ENCODE results near the gene KCNG4. TPM values are rescaled to one million over a fixed set of nuclear protein-coding genes. Genes with fewer than 3 reads are reported as not detected.
"Not testable (repeated sequence)": the region's sequence is repeated elsewhere in the genome, so short reads cannot be mapped to it uniquely, and the experiment has no call there.

KCNG4 gene
- total and polyA plus RNA-seq, 7 experiments from 2014 or later = not detected

GRCh38 chr16:84205123-84205522, 34.7 kb downstream of the KCNG4 start:
- intact Hi-C loops (cut with micrococcal nuclease); CTCF ChIA-PET; POLR2A ChIA-PET: not testable (repeated sequence)

GRCh38 chr16:84204551-84204950, 35.3 kb downstream of the KCNG4 start:
- H3K36me3 Mint-ChIP-seq; H3K4me1 ChIP-seq (ENCODE audit: control insufficient read depth in 2 of 2, insufficient read depth in 2 of 2, low read length in 2 of 2); H3K27ac Mint-ChIP-seq; ATAC-seq; H3K4me1 Mint-ChIP-seq; H3K9me3 ChIP-seq (ENCODE audit: control insufficient read depth in 2 of 3, low read length in 3 of 3); DNase-seq; H3K4me3 Mint-ChIP-seq; H3K36me3 ChIP-seq (ENCODE audit: control insufficient read depth in 2 of 3, insufficient read depth in 3 of 3, low read length in 3 of 3); H3K27me3 Mint-ChIP-seq; H3K27ac ChIP-seq (ENCODE audit: low read depth, low read length); H3K9me3 Mint-ChIP-seq; POLR2A ChIA-PET; H3K4me3 ChIP-seq (ENCODE audit: low read length); intact Hi-C loops (cut with micrococcal nuclease); CTCF ChIA-PET; H3K27me3 ChIP-seq (ENCODE audit: control insufficient read depth in 2 of 2, insufficient read depth in 2 of 2, low read length in 2 of 2): not testable (repeated sequence)

More at GRCh38 chr16:84205123-84205522, 34.7 kb downstream of the KCNG4 start:
- not testable (repeated sequence) for H3K9me3 Mint-ChIP-seq; H3K9me3 ChIP-seq (ENCODE audit: control insufficient read depth in 2 of 3, low read length in 3 of 3); H3K4me1 Mint-ChIP-seq; H3K27me3 Mint-ChIP-seq; H3K4me3 ChIP-seq (ENCODE audit: low read length); H3K36me3 ChIP-seq (ENCODE audit: control insufficient read depth in 2 of 3, insufficient read depth in 3 of 3, low read length in 3 of 3); H3K27me3 ChIP-seq (ENCODE audit: control insufficient read depth in 2 of 2, insufficient read depth in 2 of 2, low read length in 2 of 2); H3K4me3 Mint-ChIP-seq; H3K27ac Mint-ChIP-seq; H3K36me3 Mint-ChIP-seq; DNase-seq; ATAC-seq; H3K4me1 ChIP-seq (ENCODE audit: control insufficient read depth in 2 of 2, insufficient read depth in 2 of 2, low read length in 2 of 2); H3K27ac ChIP-seq (ENCODE audit: low read depth, low read length)

- Mint-ChIP-seq H3K4me3 (no peak overlapping the region), H3K27me3 (peaks cover 0 to 4% (median 0%) of the 10 kb centered on the region in 5 donors), H3K36me3 (no peaks in the 10 kb centered on the region), H3K9me3 (no peaks in the 10 kb centered on the region), H3K4me1 (peaks cover 0 to 3% (median 0%) of the 10 kb centered on the region in 7 donors), H3K27ac (no peak overlapping the region)
- Histone ChIP-seq H3K9me3 (ENCODE audit: control insufficient read depth in 2 of 3, low read length in 3 of 3) (no peaks in the 10 kb centered on the region), H3K27me3 (ENCODE audit: control insufficient read depth in 2 of 2, insufficient read depth in 2 of 2, low read length in 2 of 2) (no peaks in the 10 kb centered on the region), H3K4me1 (ENCODE audit: control insufficient read depth in 2 of 2, insufficient read depth in 2 of 2, low read length in 2 of 2) (no peaks in the 10 kb centered on the region), H3K4me3 (ENCODE audit: low read length) (no peak overlapping the region), H3K36me3 (ENCODE audit: control insufficient read depth in 2 of 3, insufficient read depth in 3 of 3, low read length in 3 of 3) (no peaks in the 10 kb centered on the region), H3K27ac (ENCODE audit: low read depth, low read length) (no peak overlapping the region)
- ChIA-PET CTCF (no interaction called here), POLR2A (no interaction called here)
- ATAC-seq (peak; percentile 91), DNase-seq (no peak)
- intact Hi-C loops (cut with micrococcal nuclease) = no loop called here
These were observed 40.0 kb downstream of the KCNG4 start for GRCh38 chr16:84199861-84200260.

- Histone ChIP-seq H3K27me3 (ENCODE audit: control insufficient read depth in 2 of 2, insufficient read depth in 2 of 2, low read length in 2 of 2) (no peaks in the 10 kb centered on the region), H3K9me3 (ENCODE audit: control insufficient read depth in 2 of 3, low read length in 3 of 3) (no peaks in the 10 kb centered on the region), H3K27ac (ENCODE audit: low read depth, low read length) (no peak overlapping the region), H3K4me3 (ENCODE audit: low read length) (no peak overlapping the region), H3K4me1 (ENCODE audit: control insufficient read depth in 2 of 2, insufficient read depth in 2 of 2, low read length in 2 of 2) (peaks cover 0 to 7% of the 10 kb centered on the region in 2 donors), H3K36me3 (ENCODE audit: control insufficient read depth in 2 of 3, insufficient read depth in 3 of 3, low read length in 3 of 3) (no peaks in the 10 kb centered on the region)
- no peaks in the 10 kb centered on the region for H3K36me3 Mint-ChIP-seq
- H3K27me3 Mint-ChIP-seq = peaks cover 0 to 4% (median 0%) of the 10 kb centered on the region in 5 donors
- no peak for ATAC-seq
- H3K27ac Mint-ChIP-seq = no peak overlapping the region
- no peak for DNase-seq
- ChIA-PET POLR2A (no interaction called here), CTCF (no interaction called here)
- intact Hi-C loops (cut with micrococcal nuclease) = no loop called here
- no peaks in the 10 kb centered on the region for H3K9me3 Mint-ChIP-seq
- H3K4me1 Mint-ChIP-seq = peaks cover 5 to 7% (median 6%) of the 10 kb centered on the region in 7 donors
- no peak overlapping the region for H3K4me3 Mint-ChIP-seq
These were observed 40.7 kb downstream of the KCNG4 start for GRCh38 chr16:84199097-84199496.

GRCh38 chr16:84198401-84198800, 41.4 kb downstream of the KCNG4 start:
- ChIA-PET CTCF (no interaction called here), POLR2A (no interaction called here)
- no peak overlapping the region for H3K27ac Mint-ChIP-seq

GRCh38 chr16:84197466-84198128, 42.2 kb downstream of the KCNG4 start:
- Mint-ChIP-seq H3K27me3 (peaks cover 0 to 4% (median 0%) of the 10 kb centered on the region in 5 donors), H3K4me3 (no peak overlapping the region), H3K9me3 (no peaks in the 10 kb centered on the region), H3K36me3 (no peaks in the 10 kb centered on the region), H3K4me1 (peaks cover 18 to 20% (median 20%) of the 10 kb centered on the region in 7 donors), H3K27ac (no peak overlapping the region)
- H3K4me1 ChIP-seq (ENCODE audit: control insufficient read depth in 2 of 2, insufficient read depth in 2 of 2, low read length in 2 of 2) = peaks cover 0 to 18% of the 10 kb centered on the region in 2 donors
- no peak overlapping the region for H3K4me3 ChIP-seq (ENCODE audit: low read length)
- no peak overlapping the region for H3K27ac ChIP-seq (ENCODE audit: low read depth, low read length)
- DNase-seq (no peak), ATAC-seq (no peak)
- ChIA-PET POLR2A (no interaction called here), CTCF (no interaction called here)
- H3K9me3 ChIP-seq (ENCODE audit: control insufficient read depth in 2 of 3, low read length in 3 of 3) = no peaks in the 10 kb centered on the region
- no peaks in the 10 kb centered on the region for H3K36me3 ChIP-seq (ENCODE audit: control insufficient read depth in 2 of 3, insufficient read depth in 3 of 3, low read length in 3 of 3)
- intact Hi-C loops (cut with micrococcal nuclease) = no loop called here
- H3K27me3 ChIP-seq (ENCODE audit: control insufficient read depth in 2 of 2, insufficient read depth in 2 of 2, low read length in 2 of 2) = no peaks in the 10 kb centered on the region

More at GRCh38 chr16:84198401-84198800, 41.4 kb downstream of the KCNG4 start:
- H3K27me3 Mint-ChIP-seq = peaks cover 0 to 4% (median 0%) of the 10 kb centered on the region in 5 donors
- H3K4me3 Mint-ChIP-seq = no peak overlapping the region
- Histone ChIP-seq H3K27me3 (ENCODE audit: control insufficient read depth in 2 of 2, insufficient read depth in 2 of 2, low read length in 2 of 2) (no peaks in the 10 kb centered on the region), H3K4me1 (ENCODE audit: control insufficient read depth in 2 of 2, insufficient read depth in 2 of 2, low read length in 2 of 2) (peaks cover 0 to 14% of the 10 kb centered on the region in 2 donors), H3K4me3 (ENCODE audit: low read length) (no peak overlapping the region), H3K36me3 (ENCODE audit: control insufficient read depth in 2 of 3, insufficient read depth in 3 of 3, low read length in 3 of 3) (no peaks in the 10 kb centered on the region), H3K9me3 (ENCODE audit: control insufficient read depth in 2 of 3, low read length in 3 of 3) (no peaks in the 10 kb centered on the region), H3K27ac (ENCODE audit: low read depth, low read length) (no peak overlapping the region)
- DNase-seq (no peak), ATAC-seq (no peak)
- no peaks in the 10 kb centered on the region for H3K36me3 Mint-ChIP-seq
- intact Hi-C loops (cut with micrococcal nuclease) = no loop called here
- H3K4me1 Mint-ChIP-seq = peaks cover 12 to 14% (median 13%) of the 10 kb centered on the region in 7 donors
- H3K9me3 Mint-ChIP-seq = no peaks in the 10 kb centered on the region

- peaks cover 0 to 4% (median 0%) of the 10 kb centered on the region in 5 donors for H3K27me3 Mint-ChIP-seq
- Histone ChIP-seq H3K4me3 (ENCODE audit: low read length) (no peak overlapping the region), H3K36me3 (ENCODE audit: control insufficient read depth in 2 of 3, insufficient read depth in 3 of 3, low read length in 3 of 3) (no peaks in the 10 kb centered on the region), H3K27me3 (ENCODE audit: control insufficient read depth in 2 of 2, insufficient read depth in 2 of 2, low read length in 2 of 2) (no peaks in the 10 kb centered on the region), H3K27ac (ENCODE audit: low read depth, low read length) (no peak overlapping the region), H3K4me1 (ENCODE audit: control insufficient read depth in 2 of 2, insufficient read depth in 2 of 2, low read length in 2 of 2) (peaks cover 0 to 18% of the 10 kb centered on the region in 2 donors), H3K9me3 (ENCODE audit: control insufficient read depth in 2 of 3, low read length in 3 of 3) (no peaks in the 10 kb centered on the region)
- POLR2A ChIA-PET = no interaction called here
- CTCF ChIA-PET = no interaction called here
- ATAC-seq (no peak), DNase-seq (no peak)
- H3K36me3 Mint-ChIP-seq = no peaks in the 10 kb centered on the region
- H3K27ac Mint-ChIP-seq = peak overlapping the region in 1 of 9 donors; percentile 36
- peaks cover 18 to 20% (median 20%) of the 10 kb centered on the region in 7 donors for H3K4me1 Mint-ChIP-seq
- no peaks in the 10 kb centered on the region for H3K9me3 Mint-ChIP-seq
- intact Hi-C loops (cut with micrococcal nuclease) = no loop called here
- no peak overlapping the region for H3K4me3 Mint-ChIP-seq
These were observed 43.0 kb downstream of the KCNG4 start for GRCh38 chr16:84196727-84197394.

All from naive thymus-derived CD4-positive, alpha-beta T cell (primary cell).